Activated T-helper 17 cell treated with anti-CD3 and anti-CD28 coated beads, Interleukin-2, amount 50 U/mL, for 72 hours (primary cell): ENCODE results near the gene DDX4. TPM values are rescaled to one million over a fixed set of nuclear protein-coding genes. Genes with fewer than 3 reads are reported as not detected.

Experiments used
- ATAC-seq: fragments of 150-1000 bp; cut with Tn5 transposase; replicated peaks from 2 replicates; pipeline ENCODE4 v1.10.0; 2021; ENCODE audit warnings: mild to moderate bottlenecking, moderate library complexity
- H3K27ac Mint-ChIP-seq: one replicate; pipeline ENCODE4 v1.8.0; 2022; ENCODE audit warnings: mixed read lengths
- H3K27me3 Mint-ChIP-seq: one replicate; pipeline ENCODE4 v1.8.0; 2022; ENCODE audit warnings: mixed read lengths
- H3K36me3 Mint-ChIP-seq: one replicate; pipeline ENCODE4 v1.8.0; 2022; ENCODE audit warnings: low read depth, mild to moderate bottlenecking, mixed read lengths
- H3K4me1 Mint-ChIP-seq: one replicate; pipeline ENCODE4 v1.8.0; 2022; ENCODE audit warnings: mixed read lengths
- H3K4me3 Mint-ChIP-seq: one replicate; pipeline ENCODE4 v1.8.0; 2022; ENCODE audit warnings: mild to moderate bottlenecking, mixed read lengths
- H3K9me3 Mint-ChIP-seq: one replicate; pipeline ENCODE4 v1.8.0; 2022; ENCODE audit warnings: mixed read lengths
- total RNA-seq, 2 donors: library from RNA; stranded (reverse); gene quantifications; one replicate each; pipeline ENCODE4 v1.2.3, GENCODE V29; 2022

The DDX4 gene
- total RNA-seq, 2 donors from 2014 or later = 0.26 TPM; not detected in 1

GRCh38 chr5:55821731-55822512 is 84.1 kb downstream of the DDX4 start:
- ATAC-seq = peak; percentile 49
- Mint-ChIP-seq H3K9me3 (no peaks in the 10 kb centered on the region), H3K27ac (no peak overlapping the region), H3K27me3 (peaks cover 35% of the 10 kb centered on the region), H3K4me1 (no peaks in the 10 kb centered on the region), H3K36me3 (no peaks in the 10 kb centered on the region), H3K4me3 (peak overlapping the region; percentile 54)

GRCh38 chr5:55823151-55823796 is 85.4 kb downstream of the DDX4 start:
- Mint-ChIP-seq H3K9me3 (no peaks in the 10 kb centered on the region), H3K27me3 (peaks cover 39% of the 10 kb centered on the region), H3K4me3 (no peak overlapping the region), H3K27ac (no peak overlapping the region), H3K36me3 (no peaks in the 10 kb centered on the region), H3K4me1 (no peaks in the 10 kb centered on the region)
- ATAC-seq = no peak

GRCh38 chr5:55829956-55830355 is 92.1 kb downstream of the DDX4 start:
- no peak overlapping the region for H3K27ac Mint-ChIP-seq
- H3K36me3 Mint-ChIP-seq = no peaks in the 10 kb centered on the region
- peaks cover 10% of the 10 kb centered on the region for H3K27me3 Mint-ChIP-seq
- H3K4me3 Mint-ChIP-seq = no peak overlapping the region
- no peaks in the 10 kb centered on the region for H3K4me1 Mint-ChIP-seq
- H3K9me3 Mint-ChIP-seq = no peaks in the 10 kb centered on the region
- peak; percentile 65 for ATAC-seq

DNA sequence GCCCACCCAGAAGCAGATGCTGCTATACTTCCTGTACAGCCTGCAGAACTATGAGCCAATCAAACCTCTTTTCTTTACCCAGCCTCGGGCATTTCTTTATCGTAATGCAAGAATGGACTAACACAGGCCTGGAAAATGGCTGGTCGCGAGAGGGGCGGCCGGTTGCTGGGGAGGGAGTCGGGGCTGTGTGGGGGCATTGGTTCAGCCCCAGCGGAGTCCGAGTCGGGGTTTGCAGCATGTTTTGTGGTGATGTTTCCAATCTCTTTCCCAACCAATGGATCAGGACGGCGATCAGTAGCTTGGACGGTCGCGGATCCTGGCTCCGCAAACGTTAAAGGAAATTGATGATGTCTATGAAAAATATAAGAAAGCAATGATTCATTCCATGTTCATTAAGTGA is 94.6 kb downstream of the DDX4 start:
- Mint-ChIP-seq H3K4me1 (no peaks in the 10 kb centered on the region), H3K4me3 (no peak overlapping the region), H3K9me3 (no peaks in the 10 kb centered on the region), H3K27ac (no peak overlapping the region), H3K27me3 (peaks cover 1% of the 10 kb centered on the region), H3K36me3 (no peaks in the 10 kb centered on the region)
- no peak for ATAC-seq

DNA sequence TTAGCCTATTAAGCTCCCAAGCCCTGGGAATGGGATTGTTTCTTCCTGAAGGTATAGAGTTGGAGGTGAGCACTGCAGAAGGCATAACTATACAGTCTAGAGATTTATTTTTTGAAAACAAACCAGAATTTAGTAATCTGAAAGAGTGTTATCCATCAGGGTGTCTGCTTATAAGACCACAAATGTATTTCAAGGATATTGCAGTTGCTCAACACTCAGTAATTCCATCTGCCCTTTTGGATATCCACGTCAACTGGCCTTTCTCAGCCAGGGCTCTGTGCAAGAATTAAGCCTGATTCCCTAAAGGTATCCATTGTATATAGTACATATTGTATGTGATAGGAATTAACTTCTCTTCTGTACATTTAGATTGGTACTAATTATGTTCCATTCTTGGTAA is 98.3 kb downstream of the DDX4 start:
- Mint-ChIP-seq H3K27me3 (no peaks in the 10 kb centered on the region), H3K4me1 (no peaks in the 10 kb centered on the region), H3K27ac (no peak overlapping the region), H3K9me3 (no peaks in the 10 kb centered on the region), H3K36me3 (no peaks in the 10 kb centered on the region), H3K4me3 (no peak overlapping the region)
- ATAC-seq = no peak

DNA sequence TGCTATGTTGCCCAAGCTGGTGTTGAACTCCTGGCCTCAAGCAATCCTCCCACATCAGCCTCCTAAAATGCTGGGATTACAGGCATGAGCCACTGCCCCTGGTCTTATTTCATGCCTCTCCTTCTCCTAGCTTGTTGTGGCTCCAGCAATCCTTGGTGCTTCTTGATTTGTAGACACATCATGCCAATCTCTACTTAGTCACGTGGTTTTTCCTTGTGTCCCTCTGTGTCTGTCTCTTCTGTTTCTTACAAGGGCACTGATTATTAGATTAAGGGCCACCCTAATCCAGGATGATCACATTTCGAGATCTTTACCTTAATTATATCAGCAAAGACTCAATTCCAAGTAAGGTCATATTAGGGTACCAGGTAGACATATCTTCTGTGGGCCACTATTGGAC is 104.1 kb downstream of the DDX4 start:
- ATAC-seq = no peak
- Mint-ChIP-seq H3K36me3 (no peaks in the 10 kb centered on the region), H3K27me3 (no peaks in the 10 kb centered on the region)

DNA sequence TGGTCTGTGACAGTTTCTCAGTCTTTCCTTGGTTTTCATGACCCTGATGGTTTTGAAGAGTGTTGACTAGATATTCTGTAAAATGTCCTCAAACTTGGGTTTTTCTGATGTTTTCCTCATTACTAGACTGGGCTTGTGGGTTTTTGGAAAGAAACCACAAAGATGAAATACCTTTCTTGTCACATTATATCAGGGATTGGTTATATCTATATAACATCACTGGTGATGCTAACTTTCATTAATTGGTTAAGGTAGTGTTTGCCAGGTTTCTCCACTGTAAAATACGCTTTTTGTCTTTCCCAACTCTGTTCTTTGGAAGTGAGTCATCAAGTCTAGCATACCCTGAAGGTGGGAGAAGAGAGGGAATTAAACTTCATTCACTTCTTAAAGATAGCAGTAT is 110.0 kb downstream of the DDX4 start:
- peaks cover 5% of the 10 kb centered on the region for H3K4me1 Mint-ChIP-seq

More for the DNA sequence above, 104.1 kb downstream of the DDX4 start:
- no peaks in the 10 kb centered on the region for H3K4me1 Mint-ChIP-seq
- peaks cover 9% of the 10 kb centered on the region for H3K9me3 Mint-ChIP-seq
- H3K27ac Mint-ChIP-seq = no peak overlapping the region
- H3K4me3 Mint-ChIP-seq = no peak overlapping the region

GRCh38 chr5:55848783-55849182 is 110.9 kb downstream of the DDX4 start:
- Mint-ChIP-seq H3K9me3 (peaks cover 6% of the 10 kb centered on the region), H3K4me3 (no peak overlapping the region), H3K36me3 (no peaks in the 10 kb centered on the region), H3K27me3 (peaks cover 14% of the 10 kb centered on the region), H3K27ac (no peak overlapping the region), H3K4me1 (peaks cover 5% of the 10 kb centered on the region)
- ATAC-seq = no peak

More for the DNA sequence above, 110.0 kb downstream of the DDX4 start:
- no peaks in the 10 kb centered on the region for H3K36me3 Mint-ChIP-seq
- no peak overlapping the region for H3K4me3 Mint-ChIP-seq
- peaks cover 14% of the 10 kb centered on the region for H3K27me3 Mint-ChIP-seq
- no peak overlapping the region for H3K27ac Mint-ChIP-seq
- H3K9me3 Mint-ChIP-seq = peaks cover 6% of the 10 kb centered on the region
- no peak for ATAC-seq

GRCh38 chr5:55850839-55851674 is 113.2 kb downstream of the DDX4 start, which contains the start of gene IL31RA:
Gene IL31RA (plus strand): TSS chr5:55851357. CDS start chr5:55851571, 214 bp downstream.
- ATAC-seq = peak; percentile 91
- Mint-ChIP-seq H3K4me1 (peaks cover 15% of the 10 kb centered on the region), H3K27ac (no peak within 1 kb of the TSS)

DNA sequence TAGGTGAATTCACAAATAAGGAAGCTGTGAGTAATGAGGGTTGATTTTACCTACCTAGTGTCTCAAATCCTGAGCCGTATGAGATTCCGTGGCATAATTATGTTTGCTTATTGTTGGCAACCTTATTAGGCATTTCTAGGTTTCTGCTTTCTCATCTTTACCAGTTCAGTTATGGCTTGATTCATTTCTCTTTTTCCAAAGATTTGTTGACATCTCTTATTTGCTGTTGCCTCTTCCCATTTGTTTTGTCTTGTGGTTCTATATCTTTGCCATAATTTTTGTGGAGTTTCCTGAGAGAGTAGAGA is 113.8 kb downstream of the DDX4 start:
- Mint-ChIP-seq H3K27ac (no peak overlapping the region), H3K4me1 (peaks cover 21% of the 10 kb centered on the region)
- no peak for ATAC-seq

More at GRCh38 chr5:55850839-55851674, 113.2 kb downstream of the DDX4 start, which contains the start of gene IL31RA:
- Mint-ChIP-seq H3K36me3 (no peaks in the 10 kb centered on the region), H3K4me3 (no peak within 1 kb of the TSS), H3K9me3 (no peaks in the 10 kb centered on the region), H3K27me3 (peaks cover 14% of the 10 kb centered on the region)

GRCh38 chr5:55852503-55852902 is 114.6 kb downstream of the DDX4 start:
- Mint-ChIP-seq H3K9me3 (no peaks in the 10 kb centered on the region), H3K4me1 (peaks cover 24% of the 10 kb centered on the region), H3K27me3 (peaks cover 14% of the 10 kb centered on the region), H3K4me3 (no peak overlapping the region), H3K27ac (no peak overlapping the region), H3K36me3 (no peaks in the 10 kb centered on the region)
- no peak for ATAC-seq

More for the DNA sequence above, 113.8 kb downstream of the DDX4 start:
- Mint-ChIP-seq H3K9me3 (no peaks in the 10 kb centered on the region), H3K27me3 (peaks cover 14% of the 10 kb centered on the region), H3K4me3 (no peak overlapping the region), H3K36me3 (no peaks in the 10 kb centered on the region)

DNA sequence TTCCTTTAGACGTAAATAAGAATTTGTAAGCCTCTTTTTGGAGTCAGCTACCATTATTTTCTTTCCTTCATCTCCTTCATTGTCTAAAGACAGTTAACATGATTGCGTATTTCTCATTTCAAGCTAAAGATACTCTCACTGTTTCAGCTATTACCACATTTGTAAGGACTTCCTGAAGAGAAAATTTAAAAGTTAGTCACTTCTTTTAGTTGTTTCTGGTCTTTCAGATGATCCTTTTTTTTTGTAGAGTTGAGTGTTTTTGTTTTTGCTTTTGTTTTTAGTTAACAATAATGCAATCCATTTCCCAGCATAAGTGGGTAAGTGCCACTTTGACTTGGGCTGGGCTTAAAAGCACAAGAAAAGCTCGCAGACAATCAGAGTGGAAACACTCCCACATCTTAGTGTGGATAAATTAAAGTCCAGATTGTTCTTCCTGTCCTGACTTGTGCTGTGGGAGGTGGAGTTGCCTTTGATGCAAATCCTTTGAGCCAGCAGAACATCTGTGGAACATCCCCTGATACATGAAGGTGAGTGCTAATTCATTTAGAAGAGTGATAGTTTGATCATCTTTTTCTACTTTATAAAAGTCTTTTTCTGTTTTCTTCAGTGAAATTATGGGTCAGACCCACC is 115.3 kb downstream of the DDX4 start:
- Mint-ChIP-seq H3K36me3 (no peaks in the 10 kb centered on the region), H3K4me3 (no peak overlapping the region), H3K9me3 (no peaks in the 10 kb centered on the region), H3K4me1 (peaks cover 24% of the 10 kb centered on the region), H3K27ac (no peak overlapping the region), H3K27me3 (peaks cover 14% of the 10 kb centered on the region)
- ATAC-seq = no peak

DNA sequence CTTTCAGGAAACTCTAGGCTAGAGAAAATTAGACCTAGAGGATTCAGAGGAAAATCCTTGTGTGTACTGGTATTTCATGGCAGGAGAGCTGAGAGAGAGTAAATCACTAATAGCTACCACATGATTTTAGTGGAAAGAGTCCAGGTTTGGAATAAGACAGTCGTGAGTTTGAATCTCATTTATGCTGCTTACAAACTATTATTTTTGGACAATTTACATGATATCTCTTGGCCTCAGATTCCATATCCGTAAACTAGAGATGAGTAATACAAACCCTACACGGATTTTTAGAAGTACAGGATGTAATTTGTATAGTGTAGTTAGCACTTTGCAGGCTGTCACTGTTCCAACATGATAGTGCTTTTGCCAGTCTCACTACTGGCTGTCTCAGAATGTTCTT is 116.0 kb downstream of the DDX4 start:
- Mint-ChIP-seq H3K27me3 (peaks cover 14% of the 10 kb centered on the region), H3K36me3 (no peaks in the 10 kb centered on the region), H3K4me1 (peaks cover 24% of the 10 kb centered on the region), H3K27ac (no peak overlapping the region), H3K4me3 (no peak overlapping the region), H3K9me3 (no peaks in the 10 kb centered on the region)
- no peak for ATAC-seq

DNA sequence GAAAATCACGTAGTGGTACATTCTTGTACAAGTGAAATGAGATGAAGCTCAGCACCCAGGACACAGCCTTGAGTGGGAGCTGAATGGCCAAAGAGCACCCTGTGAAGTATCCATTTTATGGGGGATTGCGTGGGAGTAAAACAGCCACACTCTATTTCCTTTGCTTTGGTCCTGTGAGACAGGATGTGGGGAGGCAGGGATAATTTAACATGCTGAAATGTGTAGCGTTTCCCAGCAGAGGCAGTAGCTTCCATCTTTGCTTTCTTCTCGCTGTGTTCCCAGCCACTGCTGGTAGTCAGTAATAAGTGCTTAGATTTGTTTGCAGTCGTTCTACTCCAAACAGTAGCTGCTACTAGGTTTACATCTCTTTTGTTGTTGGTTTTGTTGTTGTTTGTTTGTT is 117.6 kb downstream of the DDX4 start:
- peak overlapping the region; percentile 51 for H3K4me3 Mint-ChIP-seq
- H3K4me1 Mint-ChIP-seq = peaks cover 24% of the 10 kb centered on the region
- H3K27me3 Mint-ChIP-seq = peaks cover 10% of the 10 kb centered on the region
- no peaks in the 10 kb centered on the region for H3K36me3 Mint-ChIP-seq
- ATAC-seq = peak; percentile 21
- peak overlapping the region; percentile 16 for H3K27ac Mint-ChIP-seq
- no peaks in the 10 kb centered on the region for H3K9me3 Mint-ChIP-seq
